ENCODE results near the gene HCCS. TPM values are rescaled to one million over a fixed set of nuclear protein-coding genes. Genes with fewer than 3 reads are reported as not detected.

The HCCS gene
- 10 to 100 TPM; 10.9 to 17.9 (median 13.5) TPM for total RNA-seq

DNA sequence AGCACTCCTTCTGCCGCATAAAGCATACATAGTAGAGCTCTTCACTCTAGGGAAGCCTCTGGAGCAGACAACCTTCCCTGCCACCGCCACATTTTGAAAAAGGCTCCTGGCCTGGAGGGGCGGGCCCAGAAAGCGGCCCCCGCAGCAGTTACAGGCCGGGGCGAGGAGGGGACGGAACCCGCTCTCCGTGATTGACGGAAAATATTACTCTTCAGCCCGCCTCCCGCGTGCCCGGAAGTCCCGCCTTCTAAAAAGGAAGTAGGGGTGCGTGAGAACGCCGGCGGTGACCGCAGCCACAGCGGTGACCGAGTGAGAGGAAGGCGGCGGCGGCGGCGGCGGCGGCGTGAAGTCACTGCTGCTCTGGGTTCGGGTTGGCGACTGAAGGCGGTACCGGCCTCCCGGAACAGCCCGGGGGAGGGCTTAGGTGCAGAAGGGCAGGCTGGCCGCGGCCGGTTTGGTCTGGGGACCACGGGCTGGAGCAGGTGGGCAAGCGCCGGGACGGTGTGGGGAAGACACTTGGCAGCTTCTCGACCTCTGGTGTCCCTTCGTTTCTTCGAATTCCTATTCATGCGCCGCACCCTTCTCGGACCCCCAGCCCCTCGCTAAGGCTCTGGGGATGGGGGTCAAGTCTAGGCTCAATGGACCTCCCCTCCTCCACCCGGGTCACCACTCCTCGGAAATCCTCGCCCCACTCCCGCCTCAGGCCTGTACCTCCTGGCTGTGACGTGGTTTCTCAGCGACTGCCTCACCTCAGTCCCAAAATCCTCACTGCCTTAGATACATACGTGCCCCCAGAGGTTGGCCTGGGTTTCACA, at the start of gene HCCS:
TSS of gene HCCS (plus strand) at position 296 of the 815 bp plus-strand sequence. CDS start 729 bp downstream, outside the sequence.
- WGBS, 2 donors, result 0 to 44% methylated on average over 9 to 22 of the region's 58 CpGs
- peak; percentile 11 for DNase-seq
- peak in 3 of 4 donors; percentile 76 to 83 (median 82) for TF ChIP-seq POLR2A (IDR thresholded peaks at IDR 0.05)
- TF ChIP-seq, protein P1, sequence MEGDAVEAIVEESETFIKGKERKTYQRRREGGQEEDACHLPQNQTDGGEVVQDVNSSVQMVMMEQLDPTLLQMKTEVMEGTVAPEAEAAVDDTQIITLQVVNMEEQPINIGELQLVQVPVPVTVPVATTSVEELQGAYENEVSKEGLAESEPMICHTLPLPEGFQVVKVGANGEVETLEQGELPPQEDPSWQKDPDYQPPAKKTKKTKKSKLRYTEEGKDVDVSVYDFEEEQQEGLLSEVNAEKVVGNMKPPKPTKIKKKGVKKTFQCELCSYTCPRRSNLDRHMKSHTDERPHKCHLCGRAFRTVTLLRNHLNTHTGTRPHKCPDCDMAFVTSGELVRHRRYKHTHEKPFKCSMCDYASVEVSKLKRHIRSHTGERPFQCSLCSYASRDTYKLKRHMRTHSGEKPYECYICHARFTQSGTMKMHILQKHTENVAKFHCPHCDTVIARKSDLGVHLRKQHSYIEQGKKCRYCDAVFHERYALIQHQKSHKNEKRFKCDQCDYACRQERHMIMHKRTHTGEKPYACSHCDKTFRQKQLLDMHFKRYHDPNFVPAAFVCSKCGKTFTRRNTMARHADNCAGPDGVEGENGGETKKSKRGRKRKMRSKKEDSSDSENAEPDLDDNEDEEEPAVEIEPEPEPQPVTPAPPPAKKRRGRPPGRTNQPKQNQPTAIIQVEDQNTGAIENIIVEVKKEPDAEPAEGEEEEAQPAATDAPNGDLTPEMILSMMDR (IDR thresholded peaks at IDR 0.05), result peak in 1 of 6 experiments; percentile 4
- Histone ChIP-seq H3K4me3 (peak within 1 kb of the TSS; percentile 61 to 79 (median 70)), H3K36me3 (peaks cover 0 to 25% (median 4%) of the 10 kb centered on the region in 3 donors), H3K27ac (peak within 1 kb of the TSS; percentile 86 to 95 (median 92)), H3K27me3 (no peaks in the 10 kb centered on the region), H3K9me3 (no peaks in the 10 kb centered on the region), H3K4me1 (peaks cover 0 to 35% (median 9%) of the 10 kb centered on the region in 3 donors)
- intact Hi-C loops (cut with DNase I), result no loop called here

DNA sequence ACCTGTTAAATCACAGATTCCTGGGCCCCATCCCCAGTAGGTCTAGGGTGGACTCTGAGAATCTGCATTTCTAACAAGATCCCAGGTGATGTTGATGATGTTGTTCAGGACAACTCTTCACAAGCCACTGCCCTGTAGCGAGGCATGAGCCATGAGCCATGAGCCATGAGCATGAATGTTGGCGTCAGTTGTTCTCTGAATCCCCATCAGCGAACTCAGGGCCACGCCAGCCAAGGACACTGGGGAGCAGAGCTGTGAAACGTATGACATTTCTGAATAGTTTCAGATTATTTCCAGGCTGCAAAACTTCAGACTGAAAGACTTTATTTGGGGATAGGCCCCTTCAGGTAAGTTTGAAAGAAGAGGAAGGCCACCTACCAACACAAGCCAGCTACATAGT, 46.9 kb upstream of the HCCS start:
- TF ChIP-seq, protein P1 (IDR thresholded peaks at IDR 0.05), result no peak
- no peak for TF ChIP-seq POLR2A (IDR thresholded peaks at IDR 0.05)
- Histone ChIP-seq H3K4me3 (no peak overlapping the region), H3K9me3 (no peaks in the 10 kb centered on the region), H3K27me3 (no peaks in the 10 kb centered on the region), H3K36me3 (no peaks in the 10 kb centered on the region), H3K27ac (no peak overlapping the region), H3K4me1 (peaks cover 0 to 12% (median 0%) of the 10 kb centered on the region in 3 donors)
- intact Hi-C loops (cut with DNase I), result no loop called here
- 92 to 93% methylated on average over 4 of the region's 5 CpGs for WGBS, 2 donors
- no peak for DNase-seq

DNA sequence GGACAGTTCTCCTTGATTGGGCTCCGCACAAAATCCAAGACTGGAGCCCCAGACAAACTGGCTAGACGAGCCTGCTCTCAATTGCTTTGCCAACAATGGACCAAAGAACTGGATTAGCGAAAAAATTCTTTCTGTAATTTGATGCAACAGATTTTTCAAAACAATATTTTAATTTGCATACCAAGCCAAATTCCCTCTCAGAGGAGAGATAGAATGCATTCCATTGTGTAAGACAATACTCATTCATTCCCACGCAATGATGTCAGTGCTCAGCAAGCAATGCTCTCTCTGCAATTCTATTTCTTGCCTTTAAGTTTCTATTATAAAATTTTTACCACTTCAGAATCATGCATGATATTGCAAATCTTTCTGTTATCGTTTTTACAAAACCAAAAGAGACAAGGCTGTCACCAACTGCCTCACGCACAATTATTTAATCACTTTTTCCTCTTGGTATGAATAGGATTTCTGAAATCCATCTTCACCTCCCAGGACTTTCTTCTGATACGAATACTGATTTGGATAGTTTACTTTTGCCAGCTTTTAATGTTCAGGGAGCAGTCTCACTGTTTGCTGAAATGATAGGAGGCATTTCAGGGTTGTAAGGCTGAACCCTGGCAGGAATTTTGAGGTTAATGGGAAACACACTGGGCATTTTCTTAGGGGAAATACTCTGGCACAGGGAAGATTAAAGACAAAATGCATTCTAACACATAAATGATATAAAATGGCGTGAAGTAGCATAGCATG, 46.1 kb upstream of the HCCS start:
- intact Hi-C loops (cut with DNase I), result no loop called here
- no peak for DNase-seq
- Histone ChIP-seq H3K4me3 (no peak overlapping the region), H3K27ac (peak overlapping the region in 1 of 4 donors; percentile 29), H3K36me3 (no peaks in the 10 kb centered on the region), H3K4me1 (peaks cover 0 to 15% (median 0%) of the 10 kb centered on the region in 3 donors), H3K9me3 (no peaks in the 10 kb centered on the region), H3K27me3 (no peaks in the 10 kb centered on the region)
- WGBS, 2 donors, result 43 to 45% methylated on average over 7 to 8 of the region's 8 CpGs
- TF ChIP-seq, protein P1 (IDR thresholded peaks at IDR 0.05), result no peak
- TF ChIP-seq POLR2A (IDR thresholded peaks at IDR 0.05), result no peak

DNA sequence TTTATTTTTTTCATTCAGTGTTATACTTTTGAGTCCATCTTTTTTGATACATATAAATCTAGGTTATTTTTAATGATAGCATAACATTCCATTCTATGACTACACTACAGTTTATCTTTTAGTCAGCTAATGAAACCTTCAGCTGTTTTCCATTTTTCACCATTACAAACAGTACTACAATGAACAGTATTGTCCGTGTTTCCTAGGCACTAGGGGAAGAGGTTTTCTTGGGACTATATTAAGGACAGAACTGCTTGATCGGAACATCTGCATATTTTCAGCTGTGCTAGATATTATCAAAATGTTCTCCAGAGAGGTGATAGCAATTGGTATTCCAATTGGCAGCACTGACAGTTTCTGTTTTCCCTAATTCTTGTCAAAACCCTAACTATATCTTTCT, 44.3 kb upstream of the HCCS start:
- Histone ChIP-seq H3K9me3 (no peaks in the 10 kb centered on the region), H3K4me3 (no peak overlapping the region), H3K27me3 (no peaks in the 10 kb centered on the region), H3K36me3 (no peaks in the 10 kb centered on the region), H3K27ac (no peak overlapping the region), H3K4me1 (peaks cover 0 to 12% (median 0%) of the 10 kb centered on the region in 3 donors)
- DNase-seq, result no peak
- WGBS, 2 donors, result 65 to 84% methylated on average over 2 of the region's 2 CpGs
- no peak for TF ChIP-seq POLR2A (IDR thresholded peaks at IDR 0.05)
- TF ChIP-seq, protein P1 (IDR thresholded peaks at IDR 0.05), result no peak
- intact Hi-C loops (cut with DNase I), result no loop called here

DNA sequence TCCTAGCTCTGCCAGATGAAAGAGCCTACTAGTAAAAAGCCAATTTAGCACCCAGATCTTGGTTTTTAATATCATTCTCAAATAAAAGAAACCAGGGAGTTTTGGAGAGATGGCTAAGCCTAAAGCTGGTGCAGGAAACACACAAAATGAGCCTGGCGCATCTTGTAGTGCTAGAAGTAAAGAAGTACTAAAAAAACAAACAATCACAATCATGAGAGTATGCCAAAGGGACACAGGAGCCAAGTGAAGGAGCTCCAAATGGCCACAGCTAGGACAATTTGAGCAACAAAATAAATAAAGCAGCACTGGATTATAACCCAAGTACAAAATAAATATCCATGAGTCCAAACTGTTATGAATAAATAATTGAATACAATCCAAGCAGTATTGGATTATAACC, 37.8 kb upstream of the HCCS start:
- intact Hi-C loops (cut with DNase I), result no loop called here
- Histone ChIP-seq H3K36me3 (no peaks in the 10 kb centered on the region), H3K4me1 (peaks cover 0 to 3% (median 0%) of the 10 kb centered on the region in 3 donors), H3K9me3 (no peaks in the 10 kb centered on the region), H3K27ac (no peak overlapping the region), H3K27me3 (no peaks in the 10 kb centered on the region), H3K4me3 (no peak overlapping the region)
- WGBS, 2 donors, result 73 to 88% methylated on average over 1 of the region's 1 CpG
- no peak for DNase-seq
- TF ChIP-seq POLR2A (IDR thresholded peaks at IDR 0.05), result no peak
- TF ChIP-seq, protein P1 (IDR thresholded peaks at IDR 0.05), result no peak

All from esophagus squamous epithelium (tissue), 5 donors.